OCI-LY1 (cell line): ENCODE results near the gene WBP1L.

ENCODE experiments used
- H2AFZ ChIP-seq: fragments of 200-600 bp; sonication (generic), shearing (Covaris generic); 2 replicates; pipeline ENCODE4 v1.6.0; 2014; ENCODE audit warnings: antibody characterized with exemption, mild to moderate bottlenecking, low read length
- H3F3A ChIP-seq: fragments of 200-600 bp; sonication (generic), shearing (Covaris generic); 2 replicates; pipeline ENCODE4 v1.6.0; 2014; ENCODE audit warnings: mild to moderate bottlenecking, antibody characterized with exemption, low read length, moderate library complexity; ENCODE audit not compliant: insufficient read depth
- H3K27ac ChIP-seq: fragments of 200-600 bp; sonication (generic); 2 replicates; pipeline ENCODE4 v1.5.1; 2014; ENCODE audit warnings: low read length, mixed run types, mild to moderate bottlenecking, low read depth; ENCODE audit not compliant: poor library complexity, severe bottlenecking
- H3K27me3 ChIP-seq: fragments of 200-600 bp; sonication (generic); 2 replicates; pipeline ENCODE4 v1.6.0; 2014; ENCODE audit warnings: antibody characterized with exemption, mild to moderate bottlenecking, low read length, moderate library complexity; ENCODE audit not compliant: insufficient read depth
- H3K36me3 ChIP-seq: fragments of 200-600 bp; sonication (generic); 2 replicates; pipeline ENCODE4 v1.6.1; 2014; ENCODE audit warnings: mild to moderate bottlenecking, antibody characterized with exemption, low read length, moderate library complexity, mixed read lengths; ENCODE audit not compliant: insufficient read depth
- H3K4me1 ChIP-seq: fragments of 200-600 bp; sonication (generic); 2 replicates; pipeline ENCODE4 v1.5.1; 2014; ENCODE audit warnings: mild to moderate bottlenecking, low read length, moderate library complexity; ENCODE audit not compliant: insufficient read depth, severe bottlenecking
- H3K4me2 ChIP-seq: fragments of 200-600 bp; sonication (generic), shearing (Covaris generic); 2 replicates; pipeline ENCODE4 v1.6.1; 2014; ENCODE audit warnings: low read length
- H3K4me3 ChIP-seq: fragments of 200-600 bp; sonication (generic); 2 replicates; pipeline ENCODE4 v1.5.1; 2014; ENCODE audit warnings: low read length, low read depth, mild to moderate bottlenecking, mixed read lengths; ENCODE audit not compliant: poor library complexity, severe bottlenecking
- H3K79me2 ChIP-seq: fragments of 200-600 bp; shearing (Covaris generic); 2 replicates; pipeline ENCODE4 v1.6.1; 2016; ENCODE audit warnings: mixed run types, low read length, mixed read lengths; ENCODE audit not compliant: insufficient read depth
- H3K9ac ChIP-seq: fragments of 200-600 bp; sonication (generic), shearing (Covaris generic); 2 replicates; pipeline ENCODE4 v1.6.1; 2014; ENCODE audit warnings: mild to moderate bottlenecking, low read length, mixed read lengths
- H3K9me2 ChIP-seq: fragments of 200-600 bp; sonication (generic), shearing (Covaris generic); 2 replicates; pipeline ENCODE4 v1.6.1; 2014; ENCODE audit warnings: low read depth, mild to moderate bottlenecking, low read length, mixed read lengths
- H3K9me3 ChIP-seq: fragments of 200-600 bp; shearing (Covaris generic); 2 replicates; pipeline ENCODE4 v1.6.1; 2014; ENCODE audit warnings: low read length, mixed read lengths
- H4K20me1 ChIP-seq: fragments of 200-600 bp; sonication (generic), shearing (Covaris generic); 2 replicates; pipeline ENCODE4 v1.6.0; 2016; ENCODE audit warnings: mild to moderate bottlenecking, low read length; ENCODE audit not compliant: insufficient read depth
- EZH2 ChIP-seq: fragments of 200-600 bp; sonication (generic), shearing (Covaris generic); IDR thresholded peaks from 2 replicates; pipeline ENCODE4 v1.8.0; 2017; ENCODE audit warnings: borderline replicate concordance, mixed run types, mild to moderate bottlenecking, antibody characterized with exemption, low read length, moderate library complexity, mixed read lengths
- TF ChIP-seq, protein P1 (sequence below): fragments of 200-600 bp; sonication (generic), shearing (Covaris generic); IDR thresholded peaks from 2 replicates; pipeline ENCODE4 v1.5.1; 2017; ENCODE audit warnings: mild to moderate bottlenecking, antibody characterized with exemption, low read length, moderate library complexity, mixed read lengths

The WBP1L gene

DNA sequence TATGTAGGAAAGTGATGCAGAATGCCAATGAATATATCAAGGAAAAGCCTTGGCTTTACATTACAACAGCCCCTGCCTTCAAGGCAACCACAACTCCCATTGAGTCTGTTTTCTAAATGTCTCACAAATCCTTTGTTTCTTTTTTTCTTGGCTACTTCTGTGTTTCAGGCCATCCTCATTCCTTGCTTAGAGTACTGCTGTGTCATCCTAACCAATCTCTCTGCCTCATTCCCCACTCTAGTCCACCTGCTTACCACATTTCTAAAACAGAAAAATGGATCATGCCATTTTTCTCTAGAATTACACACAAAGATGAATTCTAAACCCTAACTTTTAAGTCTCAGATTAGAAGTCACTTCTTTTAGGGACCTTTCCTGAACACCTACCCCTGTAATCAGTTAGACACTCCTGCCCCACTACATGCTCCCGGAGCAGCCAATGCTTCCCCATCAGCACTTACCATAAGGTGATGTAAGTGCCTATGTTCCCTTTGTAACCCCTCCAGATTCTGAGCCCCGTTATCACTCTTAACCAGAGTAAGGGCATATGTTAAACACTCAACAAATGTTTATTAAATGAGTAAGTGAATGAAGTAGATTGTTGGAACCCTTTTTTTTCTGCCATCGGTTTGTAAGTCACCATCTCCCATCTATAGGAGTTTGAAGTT, 113.1 kb downstream of the WBP1L start:
- Histone ChIP-seq H3K4me1 (no peaks in the 10 kb centered on the region), H3K9me2 (no peaks in the 10 kb centered on the region), H3K36me3 (no peaks in the 10 kb centered on the region), H4K20me1 (no peaks in the 10 kb centered on the region), H3F3A (no peaks in the 10 kb centered on the region), H3K9ac (no peak overlapping the region), H3K4me2 (no peak overlapping the region), H3K79me2 (no peaks in the 10 kb centered on the region), H3K27ac (no peak overlapping the region), H3K9me3 (no peaks in the 10 kb centered on the region), H2AFZ (no peak overlapping the region), H3K27me3 (no peaks in the 10 kb centered on the region), H3K4me3 (no peak overlapping the region)
- no peak for TF ChIP-seq EZH2
- TF ChIP-seq, protein P1, sequence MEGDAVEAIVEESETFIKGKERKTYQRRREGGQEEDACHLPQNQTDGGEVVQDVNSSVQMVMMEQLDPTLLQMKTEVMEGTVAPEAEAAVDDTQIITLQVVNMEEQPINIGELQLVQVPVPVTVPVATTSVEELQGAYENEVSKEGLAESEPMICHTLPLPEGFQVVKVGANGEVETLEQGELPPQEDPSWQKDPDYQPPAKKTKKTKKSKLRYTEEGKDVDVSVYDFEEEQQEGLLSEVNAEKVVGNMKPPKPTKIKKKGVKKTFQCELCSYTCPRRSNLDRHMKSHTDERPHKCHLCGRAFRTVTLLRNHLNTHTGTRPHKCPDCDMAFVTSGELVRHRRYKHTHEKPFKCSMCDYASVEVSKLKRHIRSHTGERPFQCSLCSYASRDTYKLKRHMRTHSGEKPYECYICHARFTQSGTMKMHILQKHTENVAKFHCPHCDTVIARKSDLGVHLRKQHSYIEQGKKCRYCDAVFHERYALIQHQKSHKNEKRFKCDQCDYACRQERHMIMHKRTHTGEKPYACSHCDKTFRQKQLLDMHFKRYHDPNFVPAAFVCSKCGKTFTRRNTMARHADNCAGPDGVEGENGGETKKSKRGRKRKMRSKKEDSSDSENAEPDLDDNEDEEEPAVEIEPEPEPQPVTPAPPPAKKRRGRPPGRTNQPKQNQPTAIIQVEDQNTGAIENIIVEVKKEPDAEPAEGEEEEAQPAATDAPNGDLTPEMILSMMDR = no peak

DNA sequence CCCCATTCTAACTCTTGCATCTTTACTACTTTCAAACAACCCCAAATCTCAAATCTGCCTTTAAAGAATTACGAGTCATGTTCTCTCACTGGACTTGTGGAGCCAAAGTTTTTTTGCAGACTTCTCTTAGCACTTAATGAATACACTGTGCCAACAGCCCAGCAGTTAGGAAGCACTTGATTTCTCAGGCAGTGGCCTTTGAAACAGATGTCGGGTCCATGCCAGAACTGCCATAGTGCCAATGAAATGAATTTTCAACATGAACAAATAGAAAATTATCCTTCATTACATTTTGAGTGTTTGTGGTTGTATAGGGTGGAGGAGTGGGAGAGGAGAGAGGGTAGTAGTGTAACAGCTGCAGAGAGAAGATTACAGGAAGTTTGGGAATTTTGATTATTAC, 116.2 kb downstream of the WBP1L start:
- Histone ChIP-seq H3K4me1 (no peaks in the 10 kb centered on the region), H3K27ac (no peak overlapping the region), H3K9me3 (no peaks in the 10 kb centered on the region), H3K36me3 (no peaks in the 10 kb centered on the region), H3K9ac (no peak overlapping the region), H3K4me3 (no peak overlapping the region), H3K27me3 (no peaks in the 10 kb centered on the region), H3K4me2 (no peak overlapping the region), H3F3A (no peaks in the 10 kb centered on the region), H2AFZ (no peak overlapping the region), H4K20me1 (no peaks in the 10 kb centered on the region), H3K9me2 (no peaks in the 10 kb centered on the region), H3K79me2 (no peaks in the 10 kb centered on the region)
- no peak for TF ChIP-seq EZH2
- TF ChIP-seq, protein P1 = no peak

DNA sequence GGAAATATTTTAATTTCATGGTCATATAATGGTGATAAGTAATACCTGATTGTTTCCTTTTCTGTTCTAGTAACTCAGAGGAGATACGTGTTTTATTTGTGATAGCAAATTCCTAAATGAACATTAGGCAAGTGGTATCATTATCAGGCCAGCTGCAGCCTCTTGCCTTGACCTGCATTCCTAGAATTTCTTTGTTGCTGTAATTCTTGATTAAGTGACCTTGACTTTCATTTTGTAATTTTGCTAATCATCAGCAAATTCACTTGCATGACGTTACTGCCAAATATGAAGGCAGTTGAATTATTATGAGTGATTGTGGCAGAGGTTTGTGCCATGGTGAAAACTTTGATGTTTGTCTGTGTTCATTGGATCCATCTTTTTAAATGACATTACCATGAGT, 119.9 kb downstream of the WBP1L start:
- no peaks in the 10 kb centered on the region for H3K27me3 ChIP-seq
- H3K9me3 ChIP-seq = no peaks in the 10 kb centered on the region
- no peak overlapping the region for H2AFZ ChIP-seq
- H3K4me2 ChIP-seq = no peak overlapping the region
- no peaks in the 10 kb centered on the region for H3K9me2 ChIP-seq
- no peaks in the 10 kb centered on the region for H3F3A ChIP-seq
- H3K27ac ChIP-seq = no peak overlapping the region
- H4K20me1 ChIP-seq = no peaks in the 10 kb centered on the region
- H3K9ac ChIP-seq = no peak overlapping the region
- no peak overlapping the region for H3K4me3 ChIP-seq
- H3K36me3 ChIP-seq = no peaks in the 10 kb centered on the region
- no peaks in the 10 kb centered on the region for H3K79me2 ChIP-seq
- H3K4me1 ChIP-seq = no peaks in the 10 kb centered on the region
- TF ChIP-seq EZH2 = no peak
- TF ChIP-seq, protein P1 = no peak
